Endothelial cell of umbilical vein (primary cell): ENCODE data around the gene AQP12B.

Experiments used
- CTCF ChIP-seq, 2 donors: IDR thresholded peaks; 1 replicate in 1 of 2; 2 replicates in 1 of 2; pipeline ENCODE4 v1.5.1; 2011; ENCODE audit warnings: low read length in 2 of 2, mild to moderate bottlenecking in 2 of 2, moderate library complexity in 2 of 2, control low read depth in 1 of 2, inconsistent platforms in 1 of 2, low read depth in 1 of 2; ENCODE audit not compliant: insufficient read depth in 1 of 2; ENCODE audit errors: extremely low read depth in 1 of 2
- GATA2 ChIP-seq: IDR thresholded peaks from 2 replicates; pipeline ENCODE4 v1.7.0; 2011; ENCODE audit warnings: low read depth, mild to moderate bottlenecking, moderate library complexity, mixed read lengths, low read length; ENCODE audit not compliant: insufficient read length, insufficient read depth

- TF ChIP-seq CTCF (IDR thresholded peaks at IDR 0.05; ENCODE audit: extremely low read depth in 1 of 2, insufficient read depth in 1 of 2, low read depth in 1 of 2, low read length in 2 of 2), result no peak
- no peak for TF ChIP-seq GATA2
Observed at GRCh38 chr2:240670950-240671349, 11.7 kb downstream of the AQP12B start.
